H1 (cell line): ENCODE results near the gene WNT5A.

Experiments
- EP300 ChIP-seq, 2 experiments: IDR thresholded peaks; 1 replicate in 1 of 2; 2 replicates in 1 of 2; pipeline ENCODE4 v1.6.1; 2011 to 2012; ENCODE audit warnings: low read depth in 2 of 2, low read length in 2 of 2, mild to moderate bottlenecking in 2 of 2, borderline replicate concordance in 1 of 2, inconsistent platforms in 1 of 2, moderate library complexity in 1 of 2
- SP4 ChIP-seq: IDR thresholded peaks from 2 replicates; pipeline ENCODE4 v1.6.1; 2012; ENCODE audit warnings: low read length, inconsistent platforms
- TF ChIP-seq, protein P1 (sequence below), 3 experiments: IDR thresholded peaks; 1 replicate in 2 of 3; 2 replicates in 1 of 3; pipeline versions ENCODE4 v1.5.1 to v1.6.1; 2011; ENCODE audit warnings: low read length in 3 of 3, mild to moderate bottlenecking in 3 of 3, inconsistent platforms in 2 of 3, low read depth in 1 of 3, moderate library complexity in 1 of 3; ENCODE audit not compliant: insufficient read depth in 1 of 3; ENCODE audit errors: control extremely low read depth in 1 of 3

DNA sequence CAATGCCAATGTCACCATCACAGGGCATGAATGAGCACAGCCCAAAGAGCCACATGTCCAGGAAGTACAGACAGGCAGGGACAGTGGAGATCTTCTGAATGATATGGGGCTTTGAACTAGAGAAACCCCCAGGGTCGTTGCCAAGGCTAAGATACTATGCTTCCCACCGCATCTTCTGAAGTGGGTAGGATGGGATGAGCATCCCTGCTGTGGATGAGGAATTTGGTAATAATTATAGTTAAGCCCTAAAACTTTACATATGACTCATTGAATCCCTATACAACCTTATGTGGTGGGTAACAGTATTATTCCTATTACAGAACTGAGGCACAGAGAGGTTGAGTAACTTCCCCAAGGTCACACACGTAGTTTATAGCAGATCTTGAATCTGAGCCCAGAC lies 44.2 kb downstream of the WNT5A start:
- TF ChIP-seq EP300 (IDR thresholded peaks at IDR 0.05; ENCODE audit: borderline replicate concordance in 1 of 2, low read depth in 2 of 2, low read length in 2 of 2) (no peak), SP4 (no peak)
- TF ChIP-seq, protein P1, sequence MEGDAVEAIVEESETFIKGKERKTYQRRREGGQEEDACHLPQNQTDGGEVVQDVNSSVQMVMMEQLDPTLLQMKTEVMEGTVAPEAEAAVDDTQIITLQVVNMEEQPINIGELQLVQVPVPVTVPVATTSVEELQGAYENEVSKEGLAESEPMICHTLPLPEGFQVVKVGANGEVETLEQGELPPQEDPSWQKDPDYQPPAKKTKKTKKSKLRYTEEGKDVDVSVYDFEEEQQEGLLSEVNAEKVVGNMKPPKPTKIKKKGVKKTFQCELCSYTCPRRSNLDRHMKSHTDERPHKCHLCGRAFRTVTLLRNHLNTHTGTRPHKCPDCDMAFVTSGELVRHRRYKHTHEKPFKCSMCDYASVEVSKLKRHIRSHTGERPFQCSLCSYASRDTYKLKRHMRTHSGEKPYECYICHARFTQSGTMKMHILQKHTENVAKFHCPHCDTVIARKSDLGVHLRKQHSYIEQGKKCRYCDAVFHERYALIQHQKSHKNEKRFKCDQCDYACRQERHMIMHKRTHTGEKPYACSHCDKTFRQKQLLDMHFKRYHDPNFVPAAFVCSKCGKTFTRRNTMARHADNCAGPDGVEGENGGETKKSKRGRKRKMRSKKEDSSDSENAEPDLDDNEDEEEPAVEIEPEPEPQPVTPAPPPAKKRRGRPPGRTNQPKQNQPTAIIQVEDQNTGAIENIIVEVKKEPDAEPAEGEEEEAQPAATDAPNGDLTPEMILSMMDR (IDR thresholded peaks at IDR 0.05; ENCODE audit: control extremely low read depth in 1 of 3, insufficient read depth in 1 of 3, low read depth in 1 of 3, low read length in 3 of 3): no peak
